Ramos (cell line): ENCODE data around the gene TNIK.

ENCODE experiments used
- in situ Hi-C: fragments of 300-500 bp; cut with MboI; formaldehyde crosslinking; loops from one replicate; pipeline ENCODE4 v1.14.3; 2022; ENCODE audit warnings: low sequenced_read_pairs; ENCODE audit not compliant: unreplicated experiment

Gene TNIK

GRCh38 chr3:171159822-171160157, 300.4 kb downstream of the TNIK start:
- in situ Hi-C loops = no loop called here

- in situ Hi-C loops = no loop called here
Measured at GRCh38 chr3:171159024-171159821, 301.0 kb downstream of the TNIK start.

- in situ Hi-C loops = no loop called here
Measured at GRCh38 chr3:171157980-171158379, 302.2 kb downstream of the TNIK start.

- in situ Hi-C loops = no loop called here
Measured at GRCh38 chr3:171157286-171157685, 302.9 kb downstream of the TNIK start.

- in situ Hi-C loops = no loop called here
Measured at GRCh38 chr3:171156401-171157010, 303.7 kb downstream of the TNIK start.

- in situ Hi-C loops = no loop called here
Measured at GRCh38 chr3:171155122-171155700, 305.0 kb downstream of the TNIK start.

- in situ Hi-C loops = no loop called here
Measured at GRCh38 chr3:171150945-171151344, 309.3 kb downstream of the TNIK start.

- in situ Hi-C loops = no loop called here
Measured at GRCh38 chr3:171149526-171150116, 310.6 kb downstream of the TNIK start.

GRCh38 chr3:171145798-171146197, 314.4 kb downstream of the TNIK start:
- in situ Hi-C loops = no loop called here

GRCh38 chr3:171142985-171143384, 317.2 kb downstream of the TNIK start:
- in situ Hi-C loops = no loop called here

- in situ Hi-C loops = no loop called here
Measured at GRCh38 chr3:171140246-171140645, 320.0 kb downstream of the TNIK start.

GRCh38 chr3:171138027-171138426, 322.2 kb downstream of the TNIK start:
- in situ Hi-C loops = no loop called here

- in situ Hi-C loops = no loop called here
Measured at GRCh38 chr3:171135549-171135948, 324.7 kb downstream of the TNIK start.

- in situ Hi-C loops = no loop called here
Measured at GRCh38 chr3:171133796-171134569, 326.2 kb downstream of the TNIK start.

GRCh38 chr3:171133337-171133736, 326.9 kb downstream of the TNIK start:
- in situ Hi-C loops = no loop called here

- in situ Hi-C loops = no loop called here
Measured at GRCh38 chr3:171132873-171133272, 327.3 kb downstream of the TNIK start.

- in situ Hi-C loops = no loop called here
Measured at GRCh38 chr3:171129827-171130226, 330.4 kb downstream of the TNIK start.

GRCh38 chr3:171127611-171128010, 332.6 kb downstream of the TNIK start:
- in situ Hi-C loops = no loop called here

GRCh38 chr3:171126478-171127209, 333.6 kb downstream of the TNIK start:
- in situ Hi-C loops = no loop called here

- in situ Hi-C loops = no loop called here
Measured at GRCh38 chr3:171125010-171125409, 335.2 kb downstream of the TNIK start.
